ENCODE data around the gene RERE.
A peak's percentile ranks its signal among the peaks of the same experiment; 100 is the strongest.
"Not testable (repeated sequence)": the region's sequence is repeated elsewhere in the genome, so short reads cannot be mapped to it uniquely, and the experiment has no call there.

Gene RERE

GRCh38 chr1:8600336-8600735 is 217.1 kb downstream of the RERE start:
- H3K27me3 ChIP-seq (ENCODE audit: control insufficient read depth, insufficient read depth, low read length), result no peaks in the 10 kb centered on the region
- H3K4me3 ChIP-seq (ENCODE audit: low read length), result no peak overlapping the region
- peaks cover 17% of the 10 kb centered on the region for H3K4me1 ChIP-seq (ENCODE audit: control insufficient read depth, insufficient read depth, low read length)
- H3K9ac ChIP-seq (ENCODE audit: low read length), result no peak overlapping the region
- no peak overlapping the region for H3K27ac ChIP-seq (ENCODE audit: low read depth, low read length)
- H3K36me3 ChIP-seq (ENCODE audit: control insufficient read depth, insufficient read depth, low read length), result no peaks in the 10 kb centered on the region

GRCh38 chr1:8599646-8600212 is 217.7 kb downstream of the RERE start:
- H3K27ac ChIP-seq (ENCODE audit: low read depth, low read length), result no peak overlapping the region
- H3K4me3 ChIP-seq (ENCODE audit: low read length), result no peak overlapping the region
- H3K4me1 ChIP-seq (ENCODE audit: control insufficient read depth, insufficient read depth, low read length), result peaks cover 17% of the 10 kb centered on the region
- H3K27me3 ChIP-seq (ENCODE audit: control insufficient read depth, insufficient read depth, low read length), result no peaks in the 10 kb centered on the region
- no peak overlapping the region for H3K9ac ChIP-seq (ENCODE audit: low read length)
- no peaks in the 10 kb centered on the region for H3K36me3 ChIP-seq (ENCODE audit: control insufficient read depth, insufficient read depth, low read length)

- Histone ChIP-seq H3K4me1 (ENCODE audit: control insufficient read depth, insufficient read depth, low read length) (peaks cover 17% of the 10 kb centered on the region), H3K4me3 (ENCODE audit: low read length) (no peak overlapping the region), H3K27me3 (ENCODE audit: control insufficient read depth, insufficient read depth, low read length) (no peaks in the 10 kb centered on the region), H3K36me3 (ENCODE audit: control insufficient read depth, insufficient read depth, low read length) (no peaks in the 10 kb centered on the region), H3K9ac (ENCODE audit: low read length) (no peak overlapping the region), H3K27ac (ENCODE audit: low read depth, low read length) (peak overlapping the region; percentile 60)
These were observed 218.7 kb downstream of the RERE start for GRCh38 chr1:8598783-8599182.

GRCh38 chr1:8598060-8598724 is 219.2 kb downstream of the RERE start:
- Histone ChIP-seq H3K4me3 (ENCODE audit: low read length) (peak overlapping the region; percentile 43), H3K4me1 (ENCODE audit: control insufficient read depth, insufficient read depth, low read length) (peaks cover 17% of the 10 kb centered on the region), H3K36me3 (ENCODE audit: control insufficient read depth, insufficient read depth, low read length) (no peaks in the 10 kb centered on the region), H3K27ac (ENCODE audit: low read depth, low read length) (peak overlapping the region; percentile 60), H3K9ac (ENCODE audit: low read length) (no peak overlapping the region), H3K27me3 (ENCODE audit: control insufficient read depth, insufficient read depth, low read length) (no peaks in the 10 kb centered on the region)

- Histone ChIP-seq H3K27ac (ENCODE audit: low read depth, low read length) (no peak overlapping the region), H3K4me1 (ENCODE audit: control insufficient read depth, insufficient read depth, low read length) (peaks cover 17% of the 10 kb centered on the region), H3K9ac (ENCODE audit: low read length) (no peak overlapping the region), H3K4me3 (ENCODE audit: low read length) (no peak overlapping the region), H3K27me3 (ENCODE audit: control insufficient read depth, insufficient read depth, low read length) (no peaks in the 10 kb centered on the region), H3K36me3 (ENCODE audit: control insufficient read depth, insufficient read depth, low read length) (no peaks in the 10 kb centered on the region)
These were observed 220.0 kb downstream of the RERE start for GRCh38 chr1:8597455-8597854.

- no peak overlapping the region for H3K4me3 ChIP-seq (ENCODE audit: low read length)
- no peaks in the 10 kb centered on the region for H3K27me3 ChIP-seq (ENCODE audit: control insufficient read depth, insufficient read depth, low read length)
- no peaks in the 10 kb centered on the region for H3K36me3 ChIP-seq (ENCODE audit: control insufficient read depth, insufficient read depth, low read length)
- H3K4me1 ChIP-seq (ENCODE audit: control insufficient read depth, insufficient read depth, low read length), result peaks cover 17% of the 10 kb centered on the region
- H3K9ac ChIP-seq (ENCODE audit: low read length), result no peak overlapping the region
- H3K27ac ChIP-seq (ENCODE audit: low read depth, low read length), result peak overlapping the region; percentile 6
These were observed 221.5 kb downstream of the RERE start for GRCh38 chr1:8595941-8596340.

GRCh38 chr1:8595332-8595731 is 222.1 kb downstream of the RERE start:
- Histone ChIP-seq H3K4me1 (ENCODE audit: control insufficient read depth, insufficient read depth, low read length) (peaks cover 17% of the 10 kb centered on the region), H3K27me3 (ENCODE audit: control insufficient read depth, insufficient read depth, low read length) (no peaks in the 10 kb centered on the region), H3K9ac (ENCODE audit: low read length) (no peak overlapping the region), H3K36me3 (ENCODE audit: control insufficient read depth, insufficient read depth, low read length) (no peaks in the 10 kb centered on the region), H3K27ac (ENCODE audit: low read depth, low read length) (no peak overlapping the region), H3K4me3 (ENCODE audit: low read length) (no peak overlapping the region)

GRCh38 chr1:8593292-8593691 is 224.1 kb downstream of the RERE start:
- H3K36me3 ChIP-seq (ENCODE audit: control insufficient read depth, insufficient read depth, low read length); H3K27me3 ChIP-seq (ENCODE audit: control insufficient read depth, insufficient read depth, low read length); H3K9ac ChIP-seq (ENCODE audit: low read length); H3K4me1 ChIP-seq (ENCODE audit: control insufficient read depth, insufficient read depth, low read length); H3K27ac ChIP-seq (ENCODE audit: low read depth, low read length); H3K4me3 ChIP-seq (ENCODE audit: low read length): not testable (repeated sequence)

- H3K36me3 ChIP-seq (ENCODE audit: control insufficient read depth, insufficient read depth, low read length), result no peaks in the 10 kb centered on the region
- no peaks in the 10 kb centered on the region for H3K27me3 ChIP-seq (ENCODE audit: control insufficient read depth, insufficient read depth, low read length)
- peaks cover 5% of the 10 kb centered on the region for H3K4me1 ChIP-seq (ENCODE audit: control insufficient read depth, insufficient read depth, low read length)
- H3K4me3 ChIP-seq (ENCODE audit: low read length), result no peak overlapping the region
- no peak overlapping the region for H3K27ac ChIP-seq (ENCODE audit: low read depth, low read length)
- no peak overlapping the region for H3K9ac ChIP-seq (ENCODE audit: low read length)
These were observed 225.9 kb downstream of the RERE start for GRCh38 chr1:8591569-8591968.

- no peak overlapping the region for H3K27ac ChIP-seq (ENCODE audit: low read depth, low read length)
- H3K9ac ChIP-seq (ENCODE audit: low read length), result no peak overlapping the region
- H3K36me3 ChIP-seq (ENCODE audit: control insufficient read depth, insufficient read depth, low read length), result no peaks in the 10 kb centered on the region
- no peak overlapping the region for H3K4me3 ChIP-seq (ENCODE audit: low read length)
- H3K27me3 ChIP-seq (ENCODE audit: control insufficient read depth, insufficient read depth, low read length), result no peaks in the 10 kb centered on the region
- H3K4me1 ChIP-seq (ENCODE audit: control insufficient read depth, insufficient read depth, low read length), result peaks cover 2% of the 10 kb centered on the region
These were observed 226.6 kb downstream of the RERE start for GRCh38 chr1:8590721-8591351.

GRCh38 chr1:8589571-8589970 is 227.9 kb downstream of the RERE start:
- Histone ChIP-seq H3K4me1 (ENCODE audit: control insufficient read depth, insufficient read depth, low read length) (no peaks in the 10 kb centered on the region), H3K4me3 (ENCODE audit: low read length) (no peak overlapping the region), H3K36me3 (ENCODE audit: control insufficient read depth, insufficient read depth, low read length) (no peaks in the 10 kb centered on the region), H3K9ac (ENCODE audit: low read length) (no peak overlapping the region), H3K27me3 (ENCODE audit: control insufficient read depth, insufficient read depth, low read length) (no peaks in the 10 kb centered on the region), H3K27ac (ENCODE audit: low read depth, low read length) (no peak overlapping the region)

GRCh38 chr1:8587784-8588183 is 229.7 kb downstream of the RERE start:
- no peaks in the 10 kb centered on the region for H3K27me3 ChIP-seq (ENCODE audit: control insufficient read depth, insufficient read depth, low read length)
- no peak overlapping the region for H3K4me3 ChIP-seq (ENCODE audit: low read length)
- H3K4me1 ChIP-seq (ENCODE audit: control insufficient read depth, insufficient read depth, low read length), result no peaks in the 10 kb centered on the region
- H3K36me3 ChIP-seq (ENCODE audit: control insufficient read depth, insufficient read depth, low read length), result no peaks in the 10 kb centered on the region
- no peak overlapping the region for H3K9ac ChIP-seq (ENCODE audit: low read length)
- no peak overlapping the region for H3K27ac ChIP-seq (ENCODE audit: low read depth, low read length)

- H3K4me1 ChIP-seq (ENCODE audit: control insufficient read depth, insufficient read depth, low read length), result no peaks in the 10 kb centered on the region
- no peak overlapping the region for H3K4me3 ChIP-seq (ENCODE audit: low read length)
- no peak overlapping the region for H3K9ac ChIP-seq (ENCODE audit: low read length)
- H3K27ac ChIP-seq (ENCODE audit: low read depth, low read length), result no peak overlapping the region
- H3K27me3 ChIP-seq (ENCODE audit: control insufficient read depth, insufficient read depth, low read length), result no peaks in the 10 kb centered on the region
- no peaks in the 10 kb centered on the region for H3K36me3 ChIP-seq (ENCODE audit: control insufficient read depth, insufficient read depth, low read length)
These were observed 231.0 kb downstream of the RERE start for GRCh38 chr1:8586438-8586837.

Data from rectal smooth muscle tissue (tissue), 1 donor.